ENCODE data around the gene ACADM.

Gene ACADM

DNA sequence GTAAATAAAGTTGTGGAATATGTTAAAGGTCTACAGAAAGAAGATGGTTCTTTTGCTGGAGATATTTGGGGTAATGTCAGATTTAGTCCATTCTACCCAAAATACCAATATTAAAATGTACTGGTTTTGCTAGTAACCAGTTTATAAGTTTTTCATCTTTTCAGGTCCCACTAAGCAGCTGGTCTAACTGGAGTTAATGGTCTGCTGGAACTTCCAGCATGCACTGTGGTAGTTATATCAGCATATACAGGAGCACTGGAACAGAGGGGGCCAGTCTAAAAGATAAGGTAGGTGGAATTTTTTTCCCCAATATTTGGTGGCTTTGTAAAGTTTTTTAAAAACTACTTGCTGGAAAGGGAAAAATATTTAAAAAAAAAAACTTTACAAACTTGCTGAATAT lies 65.5 kb downstream of the ACADM start:
- no peak for ATAC-seq

DNA sequence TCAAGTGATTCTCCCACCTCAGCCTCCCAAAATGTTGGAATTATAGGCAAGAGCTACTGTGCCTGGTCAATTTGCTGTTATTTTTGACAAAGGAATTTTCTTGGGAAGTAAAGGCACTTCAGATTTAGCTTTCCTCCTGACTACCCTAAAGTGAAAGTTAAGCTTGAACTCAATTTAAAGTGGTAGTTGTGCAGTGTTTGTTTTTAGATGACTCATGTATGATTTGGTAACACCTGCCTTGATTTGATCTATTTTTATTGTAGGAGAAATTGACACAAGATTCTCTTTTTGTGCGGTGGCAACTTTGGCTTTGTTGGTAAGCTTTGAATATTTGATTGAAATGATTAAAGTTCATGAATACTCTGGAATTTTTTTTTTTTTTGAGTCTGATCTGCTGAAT lies 66.5 kb downstream of the ACADM start:
- ATAC-seq: no peak
- TF ChIP-seq, protein P1, sequence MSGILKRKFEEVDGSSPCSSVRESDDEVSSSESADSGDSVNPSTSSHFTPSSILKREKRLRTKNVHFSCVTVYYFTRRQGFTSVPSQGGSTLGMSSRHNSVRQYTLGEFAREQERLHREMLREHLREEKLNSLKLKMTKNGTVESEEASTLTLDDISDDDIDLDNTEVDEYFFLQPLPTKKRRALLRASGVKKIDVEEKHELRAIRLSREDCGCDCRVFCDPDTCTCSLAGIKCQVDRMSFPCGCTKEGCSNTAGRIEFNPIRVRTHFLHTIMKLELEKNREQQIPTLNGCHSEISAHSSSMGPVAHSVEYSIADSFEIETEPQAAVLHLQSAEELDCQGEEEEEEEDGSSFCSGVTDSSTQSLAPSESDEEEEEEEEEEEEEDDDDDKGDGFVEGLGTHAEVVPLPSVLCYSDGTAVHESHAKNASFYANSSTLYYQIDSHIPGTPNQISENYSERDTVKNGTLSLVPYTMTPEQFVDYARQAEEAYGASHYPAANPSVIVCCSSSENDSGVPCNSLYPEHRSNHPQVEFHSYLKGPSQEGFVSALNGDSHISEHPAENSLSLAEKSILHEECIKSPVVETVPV (CRISPR knock-in tag; IDR thresholded peaks at IDR 0.05): no peak
- TF ChIP-seq ZNF8 (CRISPR knock-in tag; IDR thresholded peaks at IDR 0.05): no peak
- no peak for TF ChIP-seq SNAI2 (CRISPR knock-in tag; IDR thresholded peaks at IDR 0.05)
- no peak for TF ChIP-seq ZNF565 (CRISPR knock-in tag; conservative IDR thresholded peaks at IDR 0.05; ENCODE audit: low read depth)
- TF ChIP-seq BACH2 (CRISPR knock-in tag; IDR thresholded peaks at IDR 0.05; ENCODE audit: borderline replicate concordance): no peak
- no peak for TF ChIP-seq TOX (CRISPR knock-in tag; IDR thresholded peaks at IDR 0.05; ENCODE audit: borderline replicate concordance)
- no peak for TF ChIP-seq CSDC2 (CRISPR knock-in tag; IDR thresholded peaks at IDR 0.05)
- TF ChIP-seq ZC3H10 (CRISPR knock-in tag; IDR thresholded peaks at IDR 0.05): no peak
- no peak for TF ChIP-seq ESRRG (CRISPR knock-in tag; IDR thresholded peaks at IDR 0.05)
- no peak for TF ChIP-seq ISL1 (CRISPR knock-in tag; IDR thresholded peaks at IDR 0.05)
- TF ChIP-seq GLIS3 (CRISPR knock-in tag; IDR thresholded peaks at IDR 0.05): no peak
- TF ChIP-seq, protein P2, sequence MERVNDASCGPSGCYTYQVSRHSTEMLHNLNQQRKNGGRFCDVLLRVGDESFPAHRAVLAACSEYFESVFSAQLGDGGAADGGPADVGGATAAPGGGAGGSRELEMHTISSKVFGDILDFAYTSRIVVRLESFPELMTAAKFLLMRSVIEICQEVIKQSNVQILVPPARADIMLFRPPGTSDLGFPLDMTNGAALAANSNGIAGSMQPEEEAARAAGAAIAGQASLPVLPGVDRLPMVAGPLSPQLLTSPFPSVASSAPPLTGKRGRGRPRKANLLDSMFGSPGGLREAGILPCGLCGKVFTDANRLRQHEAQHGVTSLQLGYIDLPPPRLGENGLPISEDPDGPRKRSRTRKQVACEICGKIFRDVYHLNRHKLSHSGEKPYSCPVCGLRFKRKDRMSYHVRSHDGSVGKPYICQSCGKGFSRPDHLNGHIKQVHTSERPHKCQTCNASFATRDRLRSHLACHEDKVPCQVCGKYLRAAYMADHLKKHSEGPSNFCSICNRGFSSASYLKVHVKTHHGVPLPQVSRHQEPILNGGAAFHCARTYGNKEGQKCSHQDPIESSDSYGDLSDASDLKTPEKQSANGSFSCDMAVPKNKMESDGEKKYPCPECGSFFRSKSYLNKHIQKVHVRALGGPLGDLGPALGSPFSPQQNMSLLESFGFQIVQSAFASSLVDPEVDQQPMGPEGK (CRISPR knock-in tag; IDR thresholded peaks at IDR 0.05; ENCODE audit: borderline replicate concordance): no peak
- no peak for TF ChIP-seq ZNF70 (CRISPR knock-in tag; IDR thresholded peaks at IDR 0.05)
- no peak for TF ChIP-seq CREB5 (CRISPR knock-in tag; IDR thresholded peaks at IDR 0.05; ENCODE audit: low read depth)
- no peak for TF ChIP-seq RARB (CRISPR knock-in tag; IDR thresholded peaks at IDR 0.05)

More for the DNA sequence above, 65.5 kb downstream of the ACADM start:
- TF ChIP-seq POU6F1 (CRISPR knock-in tag; IDR thresholded peaks at IDR 0.05; ENCODE audit: borderline replicate concordance, low read depth) (no peak), TCF4 (CRISPR knock-in tag; IDR thresholded peaks at IDR 0.05; ENCODE audit: borderline replicate concordance) (no peak), ZFP30 (CRISPR knock-in tag; IDR thresholded peaks at IDR 0.05) (no peak), SNAI2 (CRISPR knock-in tag; IDR thresholded peaks at IDR 0.05) (no peak), TOX (CRISPR knock-in tag; IDR thresholded peaks at IDR 0.05; ENCODE audit: borderline replicate concordance) (no peak), ZFP3 (CRISPR knock-in tag; IDR thresholded peaks at IDR 0.05) (no peak), ESRRG (CRISPR knock-in tag; IDR thresholded peaks at IDR 0.05) (no peak), PPARA (CRISPR knock-in tag; IDR thresholded peaks at IDR 0.05; ENCODE audit: borderline replicate concordance) (no peak), ZNF565 (CRISPR knock-in tag; conservative IDR thresholded peaks at IDR 0.05; ENCODE audit: low read depth) (no peak), ARNTL (CRISPR knock-in tag; IDR thresholded peaks at IDR 0.05; ENCODE audit: borderline replicate concordance, low read depth) (no peak), GLIS3 (CRISPR knock-in tag; IDR thresholded peaks at IDR 0.05) (no peak), RARB (CRISPR knock-in tag; IDR thresholded peaks at IDR 0.05) (no peak), ZNF8 (CRISPR knock-in tag; IDR thresholded peaks at IDR 0.05) (no peak), ISL1 (CRISPR knock-in tag; IDR thresholded peaks at IDR 0.05) (no peak)
- TF ChIP-seq, protein P2 (CRISPR knock-in tag; IDR thresholded peaks at IDR 0.05; ENCODE audit: borderline replicate concordance): no peak
- TF ChIP-seq, protein P3, sequence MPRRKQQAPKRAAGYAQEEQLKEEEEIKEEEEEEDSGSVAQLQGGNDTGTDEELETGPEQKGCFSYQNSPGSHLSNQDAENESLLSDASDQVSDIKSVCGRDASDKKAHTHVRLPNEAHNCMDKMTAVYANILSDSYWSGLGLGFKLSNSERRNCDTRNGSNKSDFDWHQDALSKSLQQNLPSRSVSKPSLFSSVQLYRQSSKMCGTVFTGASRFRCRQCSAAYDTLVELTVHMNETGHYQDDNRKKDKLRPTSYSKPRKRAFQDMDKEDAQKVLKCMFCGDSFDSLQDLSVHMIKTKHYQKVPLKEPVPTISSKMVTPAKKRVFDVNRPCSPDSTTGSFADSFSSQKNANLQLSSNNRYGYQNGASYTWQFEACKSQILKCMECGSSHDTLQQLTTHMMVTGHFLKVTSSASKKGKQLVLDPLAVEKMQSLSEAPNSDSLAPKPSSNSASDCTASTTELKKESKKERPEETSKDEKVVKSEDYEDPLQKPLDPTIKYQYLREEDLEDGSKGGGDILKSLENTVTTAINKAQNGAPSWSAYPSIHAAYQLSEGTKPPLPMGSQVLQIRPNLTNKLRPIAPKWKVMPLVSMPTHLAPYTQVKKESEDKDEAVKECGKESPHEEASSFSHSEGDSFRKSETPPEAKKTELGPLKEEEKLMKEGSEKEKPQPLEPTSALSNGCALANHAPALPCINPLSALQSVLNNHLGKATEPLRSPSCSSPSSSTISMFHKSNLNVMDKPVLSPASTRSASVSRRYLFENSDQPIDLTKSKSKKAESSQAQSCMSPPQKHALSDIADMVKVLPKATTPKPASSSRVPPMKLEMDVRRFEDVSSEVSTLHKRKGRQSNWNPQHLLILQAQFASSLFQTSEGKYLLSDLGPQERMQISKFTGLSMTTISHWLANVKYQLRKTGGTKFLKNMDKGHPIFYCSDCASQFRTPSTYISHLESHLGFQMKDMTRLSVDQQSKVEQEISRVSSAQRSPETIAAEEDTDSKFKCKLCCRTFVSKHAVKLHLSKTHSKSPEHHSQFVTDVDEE (CRISPR knock-in tag; IDR thresholded peaks at IDR 0.05): no peak
- TF ChIP-seq, protein P1 (CRISPR knock-in tag; IDR thresholded peaks at IDR 0.05): no peak
